ENCODE data around the gene GORASP2.

DNA sequence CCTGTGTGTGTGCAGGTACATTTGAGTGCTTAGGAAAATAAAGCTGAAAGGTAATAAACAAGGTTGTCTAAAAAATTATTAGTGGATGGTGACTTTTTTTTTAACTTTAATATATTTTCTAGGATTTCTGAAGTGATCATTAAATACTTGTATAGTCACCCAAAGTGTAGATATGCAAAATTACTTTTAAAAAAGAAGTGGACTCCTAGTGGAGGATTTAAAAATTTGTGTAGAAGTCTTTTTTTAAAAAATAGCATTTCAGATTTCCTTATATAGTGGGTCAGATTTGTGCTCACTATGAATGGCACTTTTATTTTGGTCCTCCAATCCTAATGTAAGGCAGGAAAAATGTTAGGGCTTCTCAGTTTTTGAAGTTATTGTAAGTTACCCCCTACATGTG lies 3.9 kb downstream of the GORASP2 start:
- no peak for TF ChIP-seq TSHZ2 (CRISPR knock-in tag; IDR thresholded peaks at IDR 0.05)
- TF ChIP-seq ZNF8 (CRISPR knock-in tag; IDR thresholded peaks at IDR 0.05) = no peak
- TF ChIP-seq ZFP30 (CRISPR knock-in tag; IDR thresholded peaks at IDR 0.05) = no peak
- TF ChIP-seq CREB5 (CRISPR knock-in tag; IDR thresholded peaks at IDR 0.05; ENCODE audit: low read depth) = no peak
- TF ChIP-seq RARB (CRISPR knock-in tag; IDR thresholded peaks at IDR 0.05) = no peak
